Measurements from ENCODE around the gene RPL22. TPM values are rescaled to one million over a fixed set of nuclear protein-coding genes. Genes with fewer than 3 reads are reported as not detected.

The RPL22 gene
- total RNA-seq, 1 experiment from 2014 or later, result 456 TPM

DNA sequence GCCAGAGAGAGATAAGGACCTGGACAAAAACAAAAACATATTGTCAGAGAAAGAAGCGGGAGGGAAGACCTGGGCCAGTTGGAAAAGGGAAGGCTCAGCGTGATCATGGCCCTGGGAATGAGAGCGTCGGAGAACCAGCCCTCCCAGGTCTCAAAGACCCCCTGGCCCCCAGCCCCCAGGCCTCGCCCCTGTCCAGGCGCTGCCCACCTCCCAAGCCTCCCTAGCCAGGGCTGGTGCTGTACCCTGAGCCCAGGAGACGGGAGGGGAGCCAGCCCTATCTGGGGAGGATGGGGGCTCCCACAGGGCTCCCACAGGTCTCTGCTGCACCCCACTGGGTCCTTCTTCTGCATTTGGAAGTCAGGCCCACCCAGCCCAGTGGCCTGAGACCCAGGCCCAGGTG is 34.4 kb downstream of the RPL22 start (continued):
- TF ChIP-seq, protein P1, sequence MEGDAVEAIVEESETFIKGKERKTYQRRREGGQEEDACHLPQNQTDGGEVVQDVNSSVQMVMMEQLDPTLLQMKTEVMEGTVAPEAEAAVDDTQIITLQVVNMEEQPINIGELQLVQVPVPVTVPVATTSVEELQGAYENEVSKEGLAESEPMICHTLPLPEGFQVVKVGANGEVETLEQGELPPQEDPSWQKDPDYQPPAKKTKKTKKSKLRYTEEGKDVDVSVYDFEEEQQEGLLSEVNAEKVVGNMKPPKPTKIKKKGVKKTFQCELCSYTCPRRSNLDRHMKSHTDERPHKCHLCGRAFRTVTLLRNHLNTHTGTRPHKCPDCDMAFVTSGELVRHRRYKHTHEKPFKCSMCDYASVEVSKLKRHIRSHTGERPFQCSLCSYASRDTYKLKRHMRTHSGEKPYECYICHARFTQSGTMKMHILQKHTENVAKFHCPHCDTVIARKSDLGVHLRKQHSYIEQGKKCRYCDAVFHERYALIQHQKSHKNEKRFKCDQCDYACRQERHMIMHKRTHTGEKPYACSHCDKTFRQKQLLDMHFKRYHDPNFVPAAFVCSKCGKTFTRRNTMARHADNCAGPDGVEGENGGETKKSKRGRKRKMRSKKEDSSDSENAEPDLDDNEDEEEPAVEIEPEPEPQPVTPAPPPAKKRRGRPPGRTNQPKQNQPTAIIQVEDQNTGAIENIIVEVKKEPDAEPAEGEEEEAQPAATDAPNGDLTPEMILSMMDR (IDR thresholded peaks at IDR 0.05 in 2 of 3, conservative IDR thresholded peaks at IDR 0.05 in 1 of 3; ENCODE audit: borderline replicate concordance in 1 of 3, insufficient read depth in 1 of 3, low read depth in 2 of 3, low read length in 2 of 3), result no peak
- TF ChIP-seq, protein P2, sequence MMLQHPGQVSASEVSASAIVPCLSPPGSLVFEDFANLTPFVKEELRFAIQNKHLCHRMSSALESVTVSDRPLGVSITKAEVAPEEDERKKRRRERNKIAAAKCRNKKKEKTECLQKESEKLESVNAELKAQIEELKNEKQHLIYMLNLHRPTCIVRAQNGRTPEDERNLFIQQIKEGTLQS (IDR thresholded peaks at IDR 0.05), result no peak
- TF ChIP-seq POLR2A (IDR thresholded peaks at IDR 0.05; ENCODE audit: borderline replicate concordance, extremely low read depth, insufficient read depth, insufficient read length) (no peak), RAD21 (IDR thresholded peaks at IDR 0.05; ENCODE audit: low read depth) (no peak)
- TF ChIP-seq, protein P3, sequence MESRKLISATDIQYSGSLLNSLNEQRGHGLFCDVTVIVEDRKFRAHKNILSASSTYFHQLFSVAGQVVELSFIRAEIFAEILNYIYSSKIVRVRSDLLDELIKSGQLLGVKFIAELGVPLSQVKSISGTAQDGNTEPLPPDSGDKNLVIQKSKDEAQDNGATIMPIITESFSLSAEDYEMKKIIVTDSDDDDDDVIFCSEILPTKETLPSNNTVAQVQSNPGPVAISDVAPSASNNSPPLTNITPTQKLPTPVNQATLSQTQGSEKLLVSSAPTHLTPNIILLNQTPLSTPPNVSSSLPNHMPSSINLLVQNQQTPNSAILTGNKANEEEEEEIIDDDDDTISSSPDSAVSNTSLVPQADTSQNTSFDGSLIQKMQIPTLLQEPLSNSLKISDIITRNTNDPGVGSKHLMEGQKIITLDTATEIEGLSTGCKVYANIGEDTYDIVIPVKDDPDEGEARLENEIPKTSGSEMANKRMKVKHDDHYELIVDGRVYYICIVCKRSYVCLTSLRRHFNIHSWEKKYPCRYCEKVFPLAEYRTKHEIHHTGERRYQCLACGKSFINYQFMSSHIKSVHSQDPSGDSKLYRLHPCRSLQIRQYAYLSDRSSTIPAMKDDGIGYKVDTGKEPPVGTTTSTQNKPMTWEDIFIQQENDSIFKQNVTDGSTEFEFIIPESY (IDR thresholded peaks at IDR 0.05; ENCODE audit: extremely low read depth, insufficient replicate concordance, low read length), result no peak

DNA sequence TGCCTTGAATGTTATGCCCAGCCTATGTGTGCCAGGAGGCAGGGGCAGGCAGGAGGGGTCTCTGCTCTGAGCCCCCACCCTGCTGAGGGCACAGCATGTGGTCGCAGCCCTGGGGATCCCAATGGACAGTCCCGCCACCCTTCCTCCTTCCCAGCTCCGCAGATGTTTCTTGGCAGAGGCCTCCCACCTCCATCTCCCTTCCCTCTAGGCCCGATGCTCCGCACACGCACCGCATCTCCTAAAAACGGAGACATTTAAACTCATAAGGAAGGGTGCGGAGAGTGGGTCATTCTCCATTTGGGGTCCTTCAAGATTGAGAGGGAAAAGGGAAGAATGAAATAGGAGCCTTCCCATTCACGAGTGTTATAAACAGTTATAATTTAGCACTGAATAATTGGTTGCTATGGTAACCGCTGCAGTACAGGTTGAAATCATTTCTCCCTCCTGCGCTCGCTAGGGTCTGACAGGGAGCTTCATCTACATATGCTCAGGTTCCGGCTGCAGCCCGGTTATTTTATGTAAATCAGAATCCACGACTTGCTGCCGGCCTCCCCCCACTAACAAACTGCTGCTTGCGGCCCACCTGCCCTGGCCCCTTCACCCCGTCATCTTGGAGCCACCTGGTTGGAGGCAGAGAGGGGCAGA is 35.3 kb downstream of the RPL22 start:
- Histone ChIP-seq H3K9ac (ENCODE audit: low read length) (no peak overlapping the region), H3K9me2 (ENCODE audit: insufficient read depth) (no peaks in the 10 kb centered on the region), H2AFZ (ENCODE audit: low read depth, low read length, poor library complexity, severe bottlenecking) (no peak overlapping the region), H3K4me3 (replicated peaks in 1 of 2; ENCODE audit: low read depth in 1 of 2, low read length in 2 of 2) (no peak overlapping the region), H3K79me2 (ENCODE audit: insufficient read depth, low read length) (no peaks in the 10 kb centered on the region), H4K20me1 (ENCODE audit: insufficient read depth) (no peaks in the 10 kb centered on the region), H3K27me3 (ENCODE audit: insufficient read depth, low read length) (no peaks in the 10 kb centered on the region), H3K4me2 (ENCODE audit: low read length) (no peak overlapping the region), H3K27ac (ENCODE audit: low read depth, low read length) (no peak overlapping the region), H3K4me1 (ENCODE audit: control insufficient read depth in 1 of 2, insufficient read depth in 2 of 2, low read length in 2 of 2) (no peaks in the 10 kb centered on the region), H3K9me3 (ENCODE audit: control insufficient read depth in 1 of 2, insufficient read depth in 1 of 2, low read depth in 1 of 2, low read length in 2 of 2) (no peaks in the 10 kb centered on the region), H3K36me3 (ENCODE audit: control insufficient read depth in 1 of 2, insufficient read depth in 2 of 2, low read length in 2 of 2) (no peaks in the 10 kb centered on the region)
- DNase-seq (ENCODE audit: low read depth, low spot score) (no peak), ATAC-seq (no peak)
- ChIA-PET CTCF (no interaction called here), RAD21 (ENCODE audit: low non-redundant PET in 1 of 2, low total read pairs in 2 of 2, uncharacterized antibody in 2 of 2, unreplicated experiment in 2 of 2) (no interaction called here), POLR2A (no interaction called here)
- BruUV-seq (replicated peaks), result no TSS peak
- intact Hi-C loops (cut with micrococcal nuclease), result no loop called here
- TF ChIP-seq, protein P1 (IDR thresholded peaks at IDR 0.05 in 2 of 3, conservative IDR thresholded peaks at IDR 0.05 in 1 of 3; ENCODE audit: borderline replicate concordance in 1 of 3, insufficient read depth in 1 of 3, low read depth in 2 of 3, low read length in 2 of 3), result no peak
- no peak for TF ChIP-seq SRF (IDR thresholded peaks at IDR 0.05; ENCODE audit: low read depth)
- TF ChIP-seq, protein P4, sequence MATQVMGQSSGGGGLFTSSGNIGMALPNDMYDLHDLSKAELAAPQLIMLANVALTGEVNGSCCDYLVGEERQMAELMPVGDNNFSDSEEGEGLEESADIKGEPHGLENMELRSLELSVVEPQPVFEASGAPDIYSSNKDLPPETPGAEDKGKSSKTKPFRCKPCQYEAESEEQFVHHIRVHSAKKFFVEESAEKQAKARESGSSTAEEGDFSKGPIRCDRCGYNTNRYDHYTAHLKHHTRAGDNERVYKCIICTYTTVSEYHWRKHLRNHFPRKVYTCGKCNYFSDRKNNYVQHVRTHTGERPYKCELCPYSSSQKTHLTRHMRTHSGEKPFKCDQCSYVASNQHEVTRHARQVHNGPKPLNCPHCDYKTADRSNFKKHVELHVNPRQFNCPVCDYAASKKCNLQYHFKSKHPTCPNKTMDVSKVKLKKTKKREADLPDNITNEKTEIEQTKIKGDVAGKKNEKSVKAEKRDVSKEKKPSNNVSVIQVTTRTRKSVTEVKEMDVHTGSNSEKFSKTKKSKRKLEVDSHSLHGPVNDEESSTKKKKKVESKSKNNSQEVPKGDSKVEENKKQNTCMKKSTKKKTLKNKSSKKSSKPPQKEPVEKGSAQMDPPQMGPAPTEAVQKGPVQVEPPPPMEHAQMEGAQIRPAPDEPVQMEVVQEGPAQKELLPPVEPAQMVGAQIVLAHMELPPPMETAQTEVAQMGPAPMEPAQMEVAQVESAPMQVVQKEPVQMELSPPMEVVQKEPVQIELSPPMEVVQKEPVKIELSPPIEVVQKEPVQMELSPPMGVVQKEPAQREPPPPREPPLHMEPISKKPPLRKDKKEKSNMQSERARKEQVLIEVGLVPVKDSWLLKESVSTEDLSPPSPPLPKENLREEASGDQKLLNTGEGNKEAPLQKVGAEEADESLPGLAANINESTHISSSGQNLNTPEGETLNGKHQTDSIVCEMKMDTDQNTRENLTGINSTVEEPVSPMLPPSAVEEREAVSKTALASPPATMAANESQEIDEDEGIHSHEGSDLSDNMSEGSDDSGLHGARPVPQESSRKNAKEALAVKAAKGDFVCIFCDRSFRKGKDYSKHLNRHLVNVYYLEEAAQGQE (IDR thresholded peaks at IDR 0.05; ENCODE audit: low read depth), result no peak
- TF ChIP-seq SIN3A (IDR thresholded peaks at IDR 0.05; ENCODE audit: low read depth), result no peak
- no peak for TF ChIP-seq ELF1 (IDR thresholded peaks at IDR 0.05; ENCODE audit: borderline replicate concordance, low read depth)
- TF ChIP-seq EGR1 (IDR thresholded peaks at IDR 0.05; ENCODE audit: low read depth), result no peak
- no peak for TF ChIP-seq FOSL1 (IDR thresholded peaks at IDR 0.05; ENCODE audit: low read depth)
- no peak for TF ChIP-seq ZFX (IDR thresholded peaks at IDR 0.05)
- TF ChIP-seq ZNF274 (IDR thresholded peaks at IDR 0.05; ENCODE audit: low read depth, low read length), result no peak
- no peak for TF ChIP-seq EZH2phosphoT487 (IDR thresholded peaks at IDR 0.05; ENCODE audit: borderline replicate concordance)
